Loucy (cell line): ENCODE results near the gene TAS2R8.

Source experiments
- H2AFZ ChIP-seq: fragments of 200-600 bp; sonication (generic); 2 replicates; pipeline ENCODE4 v1.6.0; 2016; ENCODE audit warnings: antibody characterized with exemption, mild to moderate bottlenecking, low read length, moderate library complexity
- H3F3A ChIP-seq: fragments of 200-600 bp; 2 replicates; pipeline ENCODE4 v1.6.0; 2016; ENCODE audit warnings: antibody characterized with exemption, low read depth, mild to moderate bottlenecking
- H3K27me3 ChIP-seq: fragments of 200-600 bp; sonication (generic); 2 replicates; pipeline ENCODE4 v1.6.1; 2014; ENCODE audit warnings: low read length, mild to moderate bottlenecking; ENCODE audit not compliant: insufficient read depth, poor library complexity, severe bottlenecking
- H3K36me3 ChIP-seq: fragments of 200-600 bp; sonication (generic); 2 replicates; pipeline ENCODE4 v1.6.1; 2016; ENCODE audit warnings: low read length; ENCODE audit not compliant: insufficient read depth
- H3K4me1 ChIP-seq: fragments of 200-600 bp; sonication (generic); 2 replicates; pipeline ENCODE4 v1.5.1; 2014; ENCODE audit warnings: low read length, mild to moderate bottlenecking; ENCODE audit not compliant: insufficient read depth, poor library complexity, severe bottlenecking
- H3K4me2 ChIP-seq: fragments of 200-600 bp; sonication (generic); 2 replicates; pipeline ENCODE4 v1.6.0; 2014; ENCODE audit warnings: antibody characterized with exemption, low read length, low read depth, mild to moderate bottlenecking; ENCODE audit not compliant: poor library complexity, severe bottlenecking
- H3K4me3 ChIP-seq: fragments of 200-600 bp; sonication (generic); 2 replicates; pipeline ENCODE4 v1.5.1; 2014; ENCODE audit warnings: low read length, mild to moderate bottlenecking, mixed read lengths; ENCODE audit not compliant: poor library complexity, severe bottlenecking
- H3K79me2 ChIP-seq: fragments of 200-600 bp; sonication (generic); 2 replicates; pipeline ENCODE4 v1.6.1; 2014; ENCODE audit warnings: low read length; ENCODE audit not compliant: insufficient read depth
- H3K9ac ChIP-seq: fragments of 200-600 bp; sonication (generic); 2 replicates; pipeline ENCODE4 v1.6.0; 2014; ENCODE audit warnings: mild to moderate bottlenecking, low read depth, low read length, moderate library complexity; ENCODE audit not compliant: poor library complexity, severe bottlenecking
- H3K9me2 ChIP-seq: fragments of 200-600 bp; sonication (generic); replicated peaks from 2 replicates; pipeline ENCODE4 v1.6.1; 2016; ENCODE audit warnings: low read depth, low read length, mixed read lengths
- H3K9me3 ChIP-seq: fragments of 200-600 bp; sonication (generic); 2 replicates; pipeline ENCODE4 v1.6.1; 2014; ENCODE audit warnings: mild to moderate bottlenecking, antibody characterized with exemption, low read length, low read depth; ENCODE audit not compliant: insufficient read depth
- H4K20me1 ChIP-seq: fragments of 200-600 bp; sonication (generic); 2 replicates; pipeline ENCODE4 v1.6.0; 2014; ENCODE audit warnings: antibody characterized with exemption, low read length, mild to moderate bottlenecking; ENCODE audit not compliant: insufficient read depth, poor library complexity, severe bottlenecking
- EZH2phosphoT487 ChIP-seq: fragments of 200-600 bp; IDR thresholded peaks from 2 replicates; pipeline ENCODE4 v1.6.1; 2018; ENCODE audit warnings: antibody characterized with exemption, mild to moderate bottlenecking, moderate library complexity, borderline replicate concordance
- TF ChIP-seq, protein P1 (sequence below): fragments of 200-600 bp; sonication (generic); conservative IDR thresholded peaks from 2 replicates; pipeline ENCODE4 v1.5.1; 2014; ENCODE audit warnings: mild to moderate bottlenecking, antibody characterized with exemption, low read length

Gene TAS2R8

DNA sequence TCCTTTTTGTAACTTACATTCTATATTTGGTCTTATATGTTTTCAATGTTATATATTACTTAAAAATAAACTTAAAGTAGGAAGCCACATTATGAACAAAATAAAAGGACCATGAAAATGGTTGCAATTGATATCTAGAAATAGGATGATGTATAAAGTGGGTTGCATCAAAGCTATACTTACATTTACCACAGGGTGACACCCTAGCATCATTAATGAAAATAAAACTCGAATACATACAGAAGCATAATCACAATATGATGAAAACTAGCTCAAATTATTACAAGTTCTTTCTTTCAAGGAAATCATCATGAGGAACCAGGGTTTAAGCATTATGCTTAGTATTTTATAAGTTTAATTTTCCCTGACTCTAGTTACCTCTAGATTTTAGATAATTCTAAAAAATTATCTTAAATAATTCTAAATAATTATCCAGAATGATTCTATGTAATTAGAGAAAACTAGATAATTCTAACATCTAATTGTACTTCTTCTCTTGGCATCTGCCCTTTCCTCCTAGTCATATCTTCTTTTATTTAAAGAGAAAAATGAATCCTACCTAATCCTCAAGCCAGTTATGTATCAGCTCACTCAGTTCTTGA is 35.9 kb downstream of the TAS2R8 start:
- no peaks in the 10 kb centered on the region for H3F3A ChIP-seq
- H3K36me3 ChIP-seq, result no peaks in the 10 kb centered on the region
- no peaks in the 10 kb centered on the region for H3K79me2 ChIP-seq
- no peak overlapping the region for H3K9ac ChIP-seq
- no peaks in the 10 kb centered on the region for H3K9me3 ChIP-seq
- H3K4me3 ChIP-seq, result no peak overlapping the region
- no peaks in the 10 kb centered on the region for H3K4me1 ChIP-seq
- no peak overlapping the region for H2AFZ ChIP-seq
- H3K27me3 ChIP-seq, result no peaks in the 10 kb centered on the region
- no peaks in the 10 kb centered on the region for H4K20me1 ChIP-seq
- TF ChIP-seq EZH2phosphoT487, result no peak
- TF ChIP-seq, protein P1, sequence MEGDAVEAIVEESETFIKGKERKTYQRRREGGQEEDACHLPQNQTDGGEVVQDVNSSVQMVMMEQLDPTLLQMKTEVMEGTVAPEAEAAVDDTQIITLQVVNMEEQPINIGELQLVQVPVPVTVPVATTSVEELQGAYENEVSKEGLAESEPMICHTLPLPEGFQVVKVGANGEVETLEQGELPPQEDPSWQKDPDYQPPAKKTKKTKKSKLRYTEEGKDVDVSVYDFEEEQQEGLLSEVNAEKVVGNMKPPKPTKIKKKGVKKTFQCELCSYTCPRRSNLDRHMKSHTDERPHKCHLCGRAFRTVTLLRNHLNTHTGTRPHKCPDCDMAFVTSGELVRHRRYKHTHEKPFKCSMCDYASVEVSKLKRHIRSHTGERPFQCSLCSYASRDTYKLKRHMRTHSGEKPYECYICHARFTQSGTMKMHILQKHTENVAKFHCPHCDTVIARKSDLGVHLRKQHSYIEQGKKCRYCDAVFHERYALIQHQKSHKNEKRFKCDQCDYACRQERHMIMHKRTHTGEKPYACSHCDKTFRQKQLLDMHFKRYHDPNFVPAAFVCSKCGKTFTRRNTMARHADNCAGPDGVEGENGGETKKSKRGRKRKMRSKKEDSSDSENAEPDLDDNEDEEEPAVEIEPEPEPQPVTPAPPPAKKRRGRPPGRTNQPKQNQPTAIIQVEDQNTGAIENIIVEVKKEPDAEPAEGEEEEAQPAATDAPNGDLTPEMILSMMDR, result peak; percentile 66
- H3K4me2 ChIP-seq, result no peak overlapping the region
- no peaks in the 10 kb centered on the region for H3K9me2 ChIP-seq

DNA sequence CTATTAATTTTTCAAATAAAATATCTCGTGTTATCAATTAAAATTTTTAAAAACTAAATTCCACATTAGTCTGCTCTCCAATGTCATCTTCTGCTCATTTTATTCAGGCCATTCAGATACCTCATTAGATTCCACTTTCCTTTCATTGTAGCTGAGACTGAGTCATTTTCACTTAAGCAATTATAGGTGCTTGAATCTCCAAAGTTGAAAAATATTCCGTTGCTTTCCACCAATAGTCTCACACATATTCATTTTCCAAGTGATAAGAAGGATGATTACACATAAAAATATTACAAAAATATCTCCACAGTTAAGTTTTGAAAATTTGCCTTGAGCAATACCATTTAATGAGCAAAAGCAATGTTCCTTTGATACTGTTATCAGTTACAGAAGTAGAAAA is 47.4 kb downstream of the TAS2R8 start:
- H3K36me3 ChIP-seq, result no peaks in the 10 kb centered on the region
- H3K79me2 ChIP-seq, result no peaks in the 10 kb centered on the region
- H4K20me1 ChIP-seq, result no peaks in the 10 kb centered on the region
- no peak overlapping the region for H2AFZ ChIP-seq
- no peaks in the 10 kb centered on the region for H3K27me3 ChIP-seq
- no peak overlapping the region for H3K4me3 ChIP-seq
- TF ChIP-seq, protein P1, result no peak
- TF ChIP-seq EZH2phosphoT487, result no peak
- H3K9ac ChIP-seq, result no peak overlapping the region
- H3K9me2 ChIP-seq, result no peaks in the 10 kb centered on the region
- H3K4me2 ChIP-seq, result no peak overlapping the region
- H3K4me1 ChIP-seq, result no peaks in the 10 kb centered on the region
- no peaks in the 10 kb centered on the region for H3F3A ChIP-seq
- H3K9me3 ChIP-seq, result no peaks in the 10 kb centered on the region

DNA sequence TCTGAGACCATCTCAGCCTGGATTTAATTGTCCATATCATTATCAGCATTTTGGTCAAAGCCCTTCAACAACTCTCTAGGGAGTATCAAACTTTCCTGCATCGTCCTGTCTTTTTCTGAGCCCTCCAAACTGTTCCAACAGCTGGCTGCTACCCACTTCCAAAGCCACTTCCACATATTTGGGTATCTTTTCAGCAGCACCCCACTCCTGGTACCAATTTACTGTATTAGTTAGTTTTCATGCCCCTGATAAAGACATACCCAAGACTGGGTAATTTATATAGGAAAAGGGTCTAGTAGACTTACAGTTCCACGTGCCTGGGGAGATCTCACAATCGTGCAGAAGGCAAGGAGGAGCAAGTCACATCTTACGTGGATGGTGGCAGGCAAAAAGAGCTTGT is 50.9 kb downstream of the TAS2R8 start:
- Histone ChIP-seq H3K4me1 (no peaks in the 10 kb centered on the region), H3F3A (no peaks in the 10 kb centered on the region), H3K9me3 (no peaks in the 10 kb centered on the region), H3K36me3 (no peaks in the 10 kb centered on the region), H3K9me2 (no peaks in the 10 kb centered on the region), H3K79me2 (no peaks in the 10 kb centered on the region), H3K4me2 (no peak overlapping the region), H3K4me3 (no peak overlapping the region), H3K9ac (no peak overlapping the region), H3K27me3 (no peaks in the 10 kb centered on the region), H4K20me1 (no peaks in the 10 kb centered on the region), H2AFZ (no peak overlapping the region)
- no peak for TF ChIP-seq EZH2phosphoT487
